Measurements from ENCODE around the gene GNL2. TPM values are rescaled to one million over a fixed set of nuclear protein-coding genes. Genes with fewer than 3 reads are reported as not detected.

Gene GNL2
- total RNA-seq, 1 donor from 2014 or later: 76.6 TPM

DNA sequence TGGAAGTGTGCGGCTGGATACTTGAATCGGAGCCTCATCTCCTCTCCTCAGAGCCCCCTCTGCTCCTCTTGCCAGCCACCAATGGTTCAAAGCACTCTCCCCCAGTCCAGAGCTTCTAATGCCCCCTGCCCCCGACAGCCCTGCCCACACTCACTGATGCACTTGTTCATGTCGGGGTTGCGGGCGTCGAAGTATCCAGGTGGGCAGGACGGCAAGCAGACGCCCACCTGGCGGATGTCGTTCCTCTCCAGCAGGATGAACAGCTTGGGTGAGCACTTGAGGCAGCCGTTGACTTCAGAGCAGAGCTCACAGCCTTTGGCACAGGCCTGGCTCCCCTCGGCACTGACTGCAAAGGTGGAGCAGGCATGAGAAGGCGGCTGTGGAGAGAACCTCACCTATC lies 20.6 kb upstream of the GNL2 start:
- H3K9me3 Mint-ChIP-seq: no peaks in the 10 kb centered on the region
- H3K4me1 Mint-ChIP-seq: no peaks in the 10 kb centered on the region

GRCh38 chr1:37614105-37614504 lies 18.4 kb upstream of the GNL2 start:
- peaks cover 84% of the 10 kb centered on the region for H3K27me3 Mint-ChIP-seq (ENCODE audit: low read depth)
- H3K9me3 Mint-ChIP-seq: no peaks in the 10 kb centered on the region
- TF ChIP-seq, protein P1, sequence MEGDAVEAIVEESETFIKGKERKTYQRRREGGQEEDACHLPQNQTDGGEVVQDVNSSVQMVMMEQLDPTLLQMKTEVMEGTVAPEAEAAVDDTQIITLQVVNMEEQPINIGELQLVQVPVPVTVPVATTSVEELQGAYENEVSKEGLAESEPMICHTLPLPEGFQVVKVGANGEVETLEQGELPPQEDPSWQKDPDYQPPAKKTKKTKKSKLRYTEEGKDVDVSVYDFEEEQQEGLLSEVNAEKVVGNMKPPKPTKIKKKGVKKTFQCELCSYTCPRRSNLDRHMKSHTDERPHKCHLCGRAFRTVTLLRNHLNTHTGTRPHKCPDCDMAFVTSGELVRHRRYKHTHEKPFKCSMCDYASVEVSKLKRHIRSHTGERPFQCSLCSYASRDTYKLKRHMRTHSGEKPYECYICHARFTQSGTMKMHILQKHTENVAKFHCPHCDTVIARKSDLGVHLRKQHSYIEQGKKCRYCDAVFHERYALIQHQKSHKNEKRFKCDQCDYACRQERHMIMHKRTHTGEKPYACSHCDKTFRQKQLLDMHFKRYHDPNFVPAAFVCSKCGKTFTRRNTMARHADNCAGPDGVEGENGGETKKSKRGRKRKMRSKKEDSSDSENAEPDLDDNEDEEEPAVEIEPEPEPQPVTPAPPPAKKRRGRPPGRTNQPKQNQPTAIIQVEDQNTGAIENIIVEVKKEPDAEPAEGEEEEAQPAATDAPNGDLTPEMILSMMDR (conservative IDR thresholded peaks at IDR 0.05): no peak

More for the DNA sequence above, 20.6 kb upstream of the GNL2 start:
- TF ChIP-seq, protein P1 (conservative IDR thresholded peaks at IDR 0.05): no peak
- no peak for DNase-seq (ENCODE audit: low read depth, low spot score)
- no peak overlapping the region for H3K4me3 Mint-ChIP-seq
- peaks cover 86% of the 10 kb centered on the region for H3K27me3 Mint-ChIP-seq (ENCODE audit: low read depth)
- H3K36me3 Mint-ChIP-seq (ENCODE audit: low read depth): no peaks in the 10 kb centered on the region
- no peak overlapping the region for H3K27ac Mint-ChIP-seq (ENCODE audit: unreplicated experiment)

GRCh38 chr1:37612186-37612585 lies 16.4 kb upstream of the GNL2 start:
- H3K27me3 Mint-ChIP-seq (ENCODE audit: low read depth): peaks cover 65% of the 10 kb centered on the region
- no peak overlapping the region for H3K27ac Mint-ChIP-seq (ENCODE audit: unreplicated experiment)

More at GRCh38 chr1:37614105-37614504, 18.4 kb upstream of the GNL2 start:
- H3K4me1 Mint-ChIP-seq: no peaks in the 10 kb centered on the region
- DNase-seq (ENCODE audit: low read depth, low spot score): no peak
- no peaks in the 10 kb centered on the region for H3K36me3 Mint-ChIP-seq (ENCODE audit: low read depth)
- H3K27ac Mint-ChIP-seq (ENCODE audit: unreplicated experiment): no peak overlapping the region
- H3K4me3 Mint-ChIP-seq: no peak overlapping the region

GRCh38 chr1:37609994-37610393 lies 14.3 kb upstream of the GNL2 start:
- H3K4me1 Mint-ChIP-seq: no peaks in the 10 kb centered on the region
- H3K27ac Mint-ChIP-seq (ENCODE audit: unreplicated experiment): no peak overlapping the region
- H3K4me3 Mint-ChIP-seq: no peak overlapping the region
- peaks cover 44% of the 10 kb centered on the region for H3K27me3 Mint-ChIP-seq (ENCODE audit: low read depth)
- no peaks in the 10 kb centered on the region for H3K36me3 Mint-ChIP-seq (ENCODE audit: low read depth)
- DNase-seq (ENCODE audit: low read depth, low spot score): no peak
- H3K9me3 Mint-ChIP-seq: no peaks in the 10 kb centered on the region
- TF ChIP-seq, protein P1 (conservative IDR thresholded peaks at IDR 0.05): no peak

More at GRCh38 chr1:37612186-37612585, 16.4 kb upstream of the GNL2 start:
- no peaks in the 10 kb centered on the region for H3K4me1 Mint-ChIP-seq
- no peaks in the 10 kb centered on the region for H3K36me3 Mint-ChIP-seq (ENCODE audit: low read depth)
- no peaks in the 10 kb centered on the region for H3K9me3 Mint-ChIP-seq
- TF ChIP-seq, protein P1 (conservative IDR thresholded peaks at IDR 0.05): no peak
- no peak for DNase-seq (ENCODE audit: low read depth, low spot score)
- no peak overlapping the region for H3K4me3 Mint-ChIP-seq

DNA sequence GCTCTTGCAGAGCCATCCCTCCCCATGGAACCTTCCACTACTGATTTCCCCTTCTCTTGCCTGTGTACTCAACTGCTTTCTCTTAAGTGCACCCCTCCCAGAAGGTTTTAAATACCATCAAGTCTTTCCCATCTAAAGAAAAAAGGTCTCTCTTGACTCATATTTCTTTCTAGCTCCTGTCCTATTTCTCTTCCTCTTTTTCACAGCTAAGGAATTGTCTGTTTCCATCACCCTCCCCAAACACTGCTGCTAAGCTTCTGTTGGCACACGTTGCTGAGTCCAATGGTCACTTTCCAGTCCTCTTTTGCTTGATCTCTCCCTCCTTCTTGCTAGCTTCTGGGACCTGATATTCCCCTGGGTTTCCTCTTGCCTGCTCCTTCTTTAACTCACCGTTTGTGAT lies 13.3 kb upstream of the GNL2 start:
- Mint-ChIP-seq H3K27ac (ENCODE audit: unreplicated experiment) (no peak overlapping the region), H3K4me1 (no peaks in the 10 kb centered on the region), H3K27me3 (ENCODE audit: low read depth) (peaks cover 46% of the 10 kb centered on the region), H3K4me3 (no peak overlapping the region), H3K36me3 (ENCODE audit: low read depth) (no peaks in the 10 kb centered on the region), H3K9me3 (no peaks in the 10 kb centered on the region)
- no peak for DNase-seq (ENCODE audit: low read depth, low spot score)
- TF ChIP-seq, protein P1 (conservative IDR thresholded peaks at IDR 0.05): no peak
